Occipital lobe (tissue), 2 donors: Measurements from ENCODE around the gene CROCC. TPM values are rescaled to one million over a fixed set of nuclear protein-coding genes. Genes with fewer than 3 reads are reported as not detected.
"Not testable (repeated sequence)": the region's sequence is repeated elsewhere in the genome, so short reads cannot be mapped to it uniquely, and the experiment has no call there.

ENCODE experiments used
- DNase-seq: peaks from one replicate; lab custom pipeline; 2025; lab: John Stamatoyannopoulos, UW
- total RNA-seq: library from RNA; depleted of rRNA; stranded (reverse); fragments of >200 nt; gene quantifications from one replicate; pipeline ENCODE4 v1.2.3, GENCODE V29; 2014

CROCC gene
- total RNA-seq, 1 donor from 2014 or later: 19.5 TPM

- not testable (repeated sequence) for DNase-seq
Observed at GRCh38 chr1:16897653-16898052, 24.1 kb upstream of the CROCC start.

GRCh38 chr1:16898298-16898697 is 23.4 kb upstream of the CROCC start:
- DNase-seq: not testable (repeated sequence)

- DNase-seq: not testable (repeated sequence)
Observed at GRCh38 chr1:16899020-16899419, 22.7 kb upstream of the CROCC start.

- no peak for DNase-seq
Observed at GRCh38 chr1:16900751-16901150, 21.0 kb upstream of the CROCC start.

GRCh38 chr1:16901371-16901770 is 20.4 kb upstream of the CROCC start:
- not testable (repeated sequence) for DNase-seq

GRCh38 chr1:16903054-16903453 is 18.7 kb upstream of the CROCC start:
- DNase-seq: no peak

- DNase-seq: no peak
Observed at GRCh38 chr1:16903458-16903796, 18.3 kb upstream of the CROCC start.

- DNase-seq: peak; percentile 100
Observed at GRCh38 chr1:16904560-16905109, 17.1 kb upstream of the CROCC start.

GRCh38 chr1:16905110-16905867 is 16.4 kb upstream of the CROCC start:
- no peak for DNase-seq

GRCh38 chr1:16905868-16906702 is 15.6 kb upstream of the CROCC start:
- no peak for DNase-seq

GRCh38 chr1:16906873-16907272 is 14.9 kb upstream of the CROCC start:
- DNase-seq: no peak

- DNase-seq: no peak
Observed at GRCh38 chr1:16907870-16908758, 13.6 kb upstream of the CROCC start.

- not testable (repeated sequence) for DNase-seq
Observed at GRCh38 chr1:16911851-16912721, 9.6 kb upstream of the CROCC start.

GRCh38 chr1:16912742-16913141 is 9.0 kb upstream of the CROCC start:
- DNase-seq: not testable (repeated sequence)

GRCh38 chr1:16913181-16913832 is 8.4 kb upstream of the CROCC start:
- no peak for DNase-seq

GRCh38 chr1:16913833-16914662 is 7.7 kb upstream of the CROCC start:
- peak; percentile 96 for DNase-seq

- DNase-seq: not testable (repeated sequence)
Observed at GRCh38 chr1:16914928-16915626, 6.7 kb upstream of the CROCC start.

GRCh38 chr1:16915627-16915973 is 6.1 kb upstream of the CROCC start:
- DNase-seq: peak; percentile 30
